OCI-LY7 (cell line): ENCODE results near the gene GAGE13. TPM values are rescaled to one million over a fixed set of nuclear protein-coding genes. Genes with fewer than 3 reads are reported as not detected.

ENCODE experiments used
- BruUV-seq: library from RNA; stranded (reverse); fragments of 400-500 nt; replicated peaks from 2 replicates; lab custom pipeline; 2021; lab: Mats Ljungman, UMichigan
- CTCF ChIA-PET: fragments of 300-600 bp; sonication (Branson Sonifier 250); formaldehyde crosslinking; loops from one replicate; lab custom pipeline; 2022; ENCODE audit warnings: antibody characterized with exemption; ENCODE audit not compliant: unreplicated experiment; lab: Charles Lee
- POLR2A ChIA-PET: fragments of 300-600 bp; sonication (Branson Sonifier 250); formaldehyde crosslinking; loops from one replicate; lab custom pipeline; 2022; ENCODE audit warnings: antibody characterized with exemption; lab: Charles Lee
- DNase-seq: peaks from one replicate; pipeline ENCODE4 v3.0.0-alpha.2; 2015; ENCODE audit warnings: low spot score
- H2AFZ ChIP-seq: fragments of 200-600 bp; sonication (generic), shearing (Covaris generic); 2 replicates; pipeline ENCODE4 v1.6.1; 2014; ENCODE audit warnings: mild to moderate bottlenecking, antibody characterized with exemption, low read length, moderate library complexity
- H3K27ac ChIP-seq: fragments of 200-600 bp; sonication (generic); 2 replicates; pipeline ENCODE4 v1.5.1; 2014; ENCODE audit warnings: mixed run types, low read depth, mild to moderate bottlenecking, moderate library complexity, low read length, inconsistent platforms; ENCODE audit not compliant: poor library complexity, severe bottlenecking
- H3K36me3 ChIP-seq: fragments of 200-600 bp; sonication (generic); 2 replicates; pipeline ENCODE4 v1.6.1; 2014; ENCODE audit warnings: mild to moderate bottlenecking, antibody characterized with exemption, low read length, moderate library complexity, mixed read lengths; ENCODE audit not compliant: insufficient read depth
- H3K4me1 ChIP-seq: fragments of 200-600 bp; sonication (generic); 2 replicates; pipeline ENCODE4 v1.5.1; 2014; ENCODE audit warnings: mild to moderate bottlenecking, low read length; ENCODE audit not compliant: insufficient read depth, poor library complexity, severe bottlenecking
- H3K4me2 ChIP-seq: fragments of 200-600 bp; sonication (generic); 2 replicates; pipeline ENCODE4 v1.6.1; 2014; ENCODE audit warnings: mild to moderate bottlenecking, low read length
- H3K4me3 ChIP-seq: fragments of 200-600 bp; sonication (generic); 2 replicates; pipeline ENCODE4 v1.5.1; 2014; ENCODE audit warnings: mild to moderate bottlenecking, low read depth, low read length; ENCODE audit not compliant: poor library complexity, severe bottlenecking
- H3K79me2 ChIP-seq: fragments of 200-600 bp; sonication (generic); 2 replicates; pipeline ENCODE4 v1.6.1; 2016; ENCODE audit warnings: low read depth, mild to moderate bottlenecking, low read length, moderate library complexity, mixed read lengths; ENCODE audit not compliant: insufficient read depth
- H3K9me2 ChIP-seq: fragments of 200-600 bp; sonication (generic); 2 replicates; pipeline ENCODE4 v1.6.1; 2016; ENCODE audit warnings: mild to moderate bottlenecking, low read length, mixed read lengths; ENCODE audit not compliant: insufficient read depth
- H3K9me3 ChIP-seq: fragments of 200-600 bp; sonication (generic); 2 replicates; pipeline ENCODE4 v1.6.1; 2014; ENCODE audit warnings: mild to moderate bottlenecking, mixed run types, low read length, mixed read lengths
- H4K20me1 ChIP-seq: fragments of 200-600 bp; sonication (generic); 2 replicates; pipeline ENCODE4 v1.6.1; 2014; ENCODE audit warnings: mild to moderate bottlenecking, antibody characterized with exemption, low read length, moderate library complexity, mixed read lengths; ENCODE audit not compliant: insufficient read depth
- EZH2phosphoT487 ChIP-seq: fragments of 200-600 bp; sonication (generic); IDR thresholded peaks from 2 replicates; pipeline ENCODE4 v1.6.1; 2018; ENCODE audit warnings: low read depth, borderline replicate concordance, mild to moderate bottlenecking, mixed run types, antibody characterized with exemption, low read length, moderate library complexity, mixed read lengths
- intact Hi-C: fragments of 100-400 bp; cut with micrococcal nuclease; formaldehyde crosslinking; loops from one replicate; pipeline ENCODE4 v1.10.0; 2022; ENCODE audit not compliant: unreplicated experiment
- total RNA-seq, 2 experiments: library from RNA; depleted of rRNA in 1 of 2; stranded (reverse); fragments of >200 nt in 1 of 2; shearing (Covaris generic) in 1 of 2; gene quantifications; 2 replicates each; pipeline ENCODE4 v1.2.3, GENCODE V29; 2014 to 2022
- TF ChIP-seq, protein P1 (sequence below): fragments of 200-600 bp; sonication (generic); conservative IDR thresholded peaks from 2 replicates; pipeline ENCODE4 v1.5.1; 2014; ENCODE audit warnings: mild to moderate bottlenecking, antibody characterized with exemption, low read length, moderate library complexity, mixed read lengths

Gene GAGE13
- total RNA-seq, 2 experiments from 2014 or later = not detected

DNA sequence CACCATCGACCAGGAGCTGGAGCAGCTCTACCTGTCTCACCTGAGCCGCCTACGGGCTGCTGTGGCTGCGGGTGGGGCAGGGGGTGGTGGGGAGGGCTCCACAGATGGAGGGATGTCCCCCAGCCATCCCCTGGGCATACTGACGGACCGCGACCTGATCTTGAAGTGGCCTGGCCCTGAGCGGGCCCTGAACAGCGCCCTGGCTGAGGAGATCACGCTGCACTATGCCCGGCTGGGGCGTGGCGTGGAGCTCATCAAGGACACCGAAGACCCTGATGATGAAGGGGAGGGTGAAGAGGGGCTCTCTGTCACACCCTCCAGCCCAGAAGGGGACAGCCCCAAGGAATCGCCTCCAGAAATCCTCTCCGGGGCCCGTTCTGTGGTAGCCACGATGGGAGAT is 45.2 kb upstream of the GAGE13 start:
- Histone ChIP-seq H3K9me2 (no peaks in the 10 kb centered on the region), H3K27ac (no peak overlapping the region), H2AFZ (no peak overlapping the region), H3K4me1 (no peaks in the 10 kb centered on the region), H4K20me1 (no peaks in the 10 kb centered on the region), H3K4me3 (no peak overlapping the region), H3K9me3 (no peaks in the 10 kb centered on the region), H3K36me3 (no peaks in the 10 kb centered on the region), H3K79me2 (no peaks in the 10 kb centered on the region), H3K4me2 (no peak overlapping the region)
- ChIA-PET CTCF (no interaction called here), POLR2A (no interaction called here)
- no TSS peak for BruUV-seq
- intact Hi-C loops = no loop called here
- DNase-seq = no peak
- TF ChIP-seq EZH2phosphoT487 = no peak
- TF ChIP-seq, protein P1, sequence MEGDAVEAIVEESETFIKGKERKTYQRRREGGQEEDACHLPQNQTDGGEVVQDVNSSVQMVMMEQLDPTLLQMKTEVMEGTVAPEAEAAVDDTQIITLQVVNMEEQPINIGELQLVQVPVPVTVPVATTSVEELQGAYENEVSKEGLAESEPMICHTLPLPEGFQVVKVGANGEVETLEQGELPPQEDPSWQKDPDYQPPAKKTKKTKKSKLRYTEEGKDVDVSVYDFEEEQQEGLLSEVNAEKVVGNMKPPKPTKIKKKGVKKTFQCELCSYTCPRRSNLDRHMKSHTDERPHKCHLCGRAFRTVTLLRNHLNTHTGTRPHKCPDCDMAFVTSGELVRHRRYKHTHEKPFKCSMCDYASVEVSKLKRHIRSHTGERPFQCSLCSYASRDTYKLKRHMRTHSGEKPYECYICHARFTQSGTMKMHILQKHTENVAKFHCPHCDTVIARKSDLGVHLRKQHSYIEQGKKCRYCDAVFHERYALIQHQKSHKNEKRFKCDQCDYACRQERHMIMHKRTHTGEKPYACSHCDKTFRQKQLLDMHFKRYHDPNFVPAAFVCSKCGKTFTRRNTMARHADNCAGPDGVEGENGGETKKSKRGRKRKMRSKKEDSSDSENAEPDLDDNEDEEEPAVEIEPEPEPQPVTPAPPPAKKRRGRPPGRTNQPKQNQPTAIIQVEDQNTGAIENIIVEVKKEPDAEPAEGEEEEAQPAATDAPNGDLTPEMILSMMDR = no peak

DNA sequence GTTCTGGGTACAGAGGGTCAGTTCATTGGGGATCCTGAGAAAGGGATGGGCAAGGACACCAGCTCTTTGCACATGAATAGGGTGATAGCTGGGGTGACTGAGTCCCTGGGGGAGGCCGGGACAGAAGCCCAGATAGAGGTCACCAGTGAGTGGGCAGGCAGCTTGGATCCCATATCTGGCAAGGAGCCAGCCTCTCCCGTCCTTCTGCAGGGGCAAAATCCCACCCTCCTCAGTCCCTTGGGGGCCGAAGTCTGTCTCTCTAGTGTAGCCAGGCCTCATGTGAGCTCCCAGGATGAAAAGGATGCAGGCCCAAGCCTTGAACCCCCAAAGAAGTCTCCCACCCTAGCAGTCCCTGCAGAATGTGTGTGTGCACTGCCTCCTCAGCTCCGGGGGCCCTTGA is 44.8 kb upstream of the GAGE13 start:
- H3K9me2 ChIP-seq = no peaks in the 10 kb centered on the region
- H2AFZ ChIP-seq = no peak overlapping the region
- no peak overlapping the region for H3K4me2 ChIP-seq
- H3K27ac ChIP-seq = no peak overlapping the region
- H3K4me1 ChIP-seq = no peaks in the 10 kb centered on the region
- no TSS peak for BruUV-seq
- POLR2A ChIA-PET = no interaction called here
- H3K9me3 ChIP-seq = no peaks in the 10 kb centered on the region
- TF ChIP-seq EZH2phosphoT487 = no peak
- TF ChIP-seq, protein P1 = no peak
- no peaks in the 10 kb centered on the region for H3K79me2 ChIP-seq
- intact Hi-C loops = no loop called here
- H4K20me1 ChIP-seq = no peaks in the 10 kb centered on the region
- CTCF ChIA-PET = no interaction called here
- no peak for DNase-seq
- no peak overlapping the region for H3K4me3 ChIP-seq
- no peaks in the 10 kb centered on the region for H3K36me3 ChIP-seq

DNA sequence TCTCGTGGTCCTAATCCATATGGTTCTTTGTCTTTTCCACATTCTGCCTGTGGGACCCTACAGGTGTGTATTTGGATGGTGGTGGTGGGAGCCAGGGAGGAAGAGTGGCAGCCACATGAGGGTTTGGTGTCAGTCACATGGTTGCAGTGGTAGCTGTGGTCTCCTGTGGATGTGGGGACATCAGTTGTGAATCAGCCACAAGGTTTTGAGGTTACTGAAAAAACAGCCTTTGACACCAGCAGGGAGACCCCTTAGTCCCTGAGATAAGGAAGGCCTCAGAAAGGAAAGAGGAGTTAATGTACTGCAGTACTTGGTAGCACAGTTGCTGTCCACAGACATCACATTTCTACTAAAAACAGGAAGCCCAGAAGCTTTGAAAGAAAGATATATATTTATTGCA is 43.7 kb upstream of the GAGE13 start:
- no peaks in the 10 kb centered on the region for H3K9me2 ChIP-seq
- no peaks in the 10 kb centered on the region for H3K4me1 ChIP-seq
- DNase-seq = no peak
- no peaks in the 10 kb centered on the region for H3K79me2 ChIP-seq
- no peaks in the 10 kb centered on the region for H4K20me1 ChIP-seq
- H3K27ac ChIP-seq = no peak overlapping the region
- POLR2A ChIA-PET = no interaction called here
- H3K4me2 ChIP-seq = no peak overlapping the region
- H3K4me3 ChIP-seq = no peak overlapping the region
- H3K9me3 ChIP-seq = no peaks in the 10 kb centered on the region
- TF ChIP-seq, protein P1 = no peak
- TF ChIP-seq EZH2phosphoT487 = no peak
- no TSS peak for BruUV-seq
- CTCF ChIA-PET = no interaction called here
- no peak overlapping the region for H2AFZ ChIP-seq
- H3K36me3 ChIP-seq = no peaks in the 10 kb centered on the region
- intact Hi-C loops = no loop called here
